ENCODE data around the gene GPR33.
"Not testable (repeated sequence)": the region's sequence is repeated elsewhere in the genome, so short reads cannot be mapped to it uniquely, and the experiment has no call there.

Gene GPR33

DNA sequence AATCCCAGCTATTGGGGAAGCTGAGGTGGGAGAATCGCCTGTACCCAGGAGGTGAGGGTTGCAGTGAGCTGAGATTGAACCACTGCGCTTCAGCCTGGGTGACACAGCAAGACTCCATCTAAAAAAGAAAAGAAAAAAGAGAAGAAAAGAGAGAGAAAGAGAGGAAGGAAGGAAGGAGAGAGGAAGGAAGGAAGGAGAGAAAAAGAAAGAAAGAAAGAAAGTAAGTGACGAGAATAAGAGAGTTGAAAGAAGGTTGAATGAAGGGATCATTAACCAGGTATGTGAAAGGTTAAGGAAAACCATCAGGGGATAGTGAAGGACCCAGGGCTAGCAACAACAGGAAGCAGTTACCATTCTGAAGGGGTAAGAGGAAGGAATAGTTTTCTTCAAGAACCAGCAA lies 26.3 kb downstream of the GPR33 start:
- no peak for DNase-seq (ENCODE audit: low spot score)

DNA sequence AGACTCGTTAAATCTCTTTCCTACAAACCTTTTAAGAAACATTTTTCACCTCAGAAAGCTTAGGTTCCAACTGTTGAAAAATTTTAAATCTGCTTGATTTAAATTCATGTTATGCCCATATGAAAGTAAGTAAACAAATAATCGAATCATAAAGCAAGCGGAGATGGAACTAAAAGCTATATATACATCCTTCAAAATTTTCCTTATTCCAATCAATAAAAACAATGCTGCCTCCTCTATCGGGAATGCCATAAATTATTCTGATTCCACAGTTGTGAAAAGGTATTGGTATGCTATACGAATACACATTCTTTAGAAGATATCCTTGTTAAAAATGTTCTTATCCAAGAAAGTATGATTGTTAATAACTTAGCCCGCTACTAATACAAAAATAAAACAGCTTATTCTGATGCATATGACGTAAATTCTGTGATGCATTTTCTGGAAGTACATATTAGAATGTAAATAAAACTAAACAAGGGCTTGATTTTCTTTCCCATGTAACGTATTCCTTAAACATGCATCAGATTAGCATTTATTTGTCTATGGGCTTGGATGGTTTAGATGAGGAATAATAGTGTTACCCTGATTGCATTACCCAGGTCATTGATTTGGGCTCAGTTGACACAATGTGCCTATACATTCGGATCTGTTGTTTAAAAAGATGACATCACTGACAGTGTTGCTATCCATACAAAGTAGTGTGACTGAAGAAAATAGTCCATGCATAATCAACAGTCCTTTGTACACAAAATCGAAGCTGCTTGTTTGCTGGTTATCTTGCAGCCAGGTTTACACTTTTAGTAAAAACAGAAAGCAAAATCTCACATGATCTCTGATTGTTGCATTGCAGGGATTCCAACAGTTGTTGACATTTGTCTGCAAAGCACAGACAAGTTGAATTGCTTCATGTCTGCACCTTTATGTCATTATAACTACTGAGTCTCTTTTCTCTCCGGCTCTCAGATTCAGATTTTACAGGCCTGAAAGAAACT lies 29.9 kb downstream of the GPR33 start:
- DNase-seq (ENCODE audit: low spot score), result no peak

DNA sequence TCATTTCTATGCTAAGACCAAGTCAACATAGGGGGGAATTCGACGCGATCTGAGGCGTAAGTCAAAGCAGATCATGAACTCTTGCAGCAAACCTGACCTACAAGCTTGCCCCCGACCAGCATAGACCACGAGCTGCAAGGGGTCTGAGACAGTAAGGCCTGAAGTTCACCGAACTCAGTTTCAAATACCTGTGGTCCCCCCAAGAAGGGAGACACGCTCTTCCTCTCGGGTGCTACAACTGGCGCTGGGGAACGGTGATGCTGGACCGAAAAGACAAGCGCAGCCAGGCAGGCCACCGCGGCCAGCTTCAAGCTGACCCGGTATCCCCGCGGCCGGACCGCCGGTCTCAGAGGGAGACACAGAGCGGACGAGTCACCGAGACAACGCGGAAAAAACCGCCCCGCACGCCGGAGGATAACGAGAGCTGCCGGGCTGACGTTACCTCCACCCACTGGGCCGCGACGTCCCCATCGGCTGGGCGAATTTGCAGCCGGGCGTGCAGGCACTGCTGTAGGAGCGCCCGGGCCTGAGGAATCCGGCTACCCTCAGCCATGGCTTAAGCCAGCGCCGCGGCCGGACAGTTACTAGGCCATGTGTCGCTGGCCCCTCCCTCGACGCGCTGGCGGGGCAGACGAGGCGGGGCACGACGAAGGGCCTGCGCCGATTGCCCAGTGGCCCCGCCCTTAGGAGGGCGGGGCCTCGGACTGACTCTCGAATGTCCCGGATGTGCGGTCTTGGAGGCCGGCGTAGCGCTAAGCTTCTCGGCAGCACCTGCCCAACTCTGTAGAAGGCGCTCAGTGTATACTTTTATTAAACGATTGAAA lies 30.8 kb downstream of the GPR33 start, which contains the start of gene DTD2:
Gene DTD2 (minus strand): TSS at position 666 of the 824 bp plus-strand sequence. CDS start 113 bp downstream, at position 553.
- DNase-seq (ENCODE audit: low spot score), result peak; percentile 93

DNA sequence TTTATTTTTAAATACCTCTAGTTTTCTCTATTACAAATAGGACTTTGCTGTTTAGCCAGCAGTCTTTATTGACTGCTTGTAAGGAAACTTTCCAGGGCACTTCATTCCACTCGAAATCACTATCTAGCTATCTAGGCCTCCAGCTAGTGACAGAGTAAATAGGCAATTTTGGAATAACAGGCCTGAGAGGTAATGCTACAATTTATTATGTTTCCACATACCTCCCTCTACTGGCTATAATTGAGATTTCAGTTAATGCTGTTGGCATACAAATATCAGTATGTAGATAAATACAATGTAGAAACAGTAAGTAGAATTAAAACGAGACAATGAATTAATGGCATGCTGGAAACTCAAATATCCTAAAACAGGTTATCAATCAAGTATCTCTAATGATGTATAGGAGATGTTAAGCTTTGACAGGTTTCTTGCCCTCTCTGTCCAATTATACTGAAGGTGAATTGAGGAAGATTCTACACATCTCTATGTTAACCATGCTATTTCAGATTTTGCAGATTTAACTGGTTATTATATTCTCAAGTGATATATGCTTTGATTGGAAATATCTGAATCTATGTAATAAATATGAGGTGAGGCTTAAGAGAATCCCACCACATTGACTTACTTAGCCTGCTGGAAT lies 37.7 kb downstream of the GPR33 start:
- peak; percentile 37 for DNase-seq (ENCODE audit: low spot score)

DNA sequence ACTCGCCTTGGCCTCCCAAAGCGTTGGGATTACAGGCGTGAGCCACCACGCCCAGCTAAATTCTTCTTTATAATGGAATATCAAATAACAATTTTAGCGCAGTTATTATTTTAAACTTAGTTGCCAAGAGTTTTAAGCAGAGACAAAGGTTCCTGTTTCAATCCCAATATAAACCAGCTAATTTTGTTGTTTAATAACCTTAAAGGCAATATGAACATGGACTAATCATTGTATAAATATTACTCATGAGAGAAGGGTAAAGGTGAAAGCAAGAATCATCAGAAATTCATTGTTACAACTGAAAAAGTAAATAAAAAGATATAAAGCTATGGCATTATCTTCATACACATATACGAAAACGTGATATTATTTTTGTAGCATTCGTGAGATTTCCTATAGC lies 38.7 kb downstream of the GPR33 start:
- DNase-seq (ENCODE audit: low spot score), result no peak

DNA sequence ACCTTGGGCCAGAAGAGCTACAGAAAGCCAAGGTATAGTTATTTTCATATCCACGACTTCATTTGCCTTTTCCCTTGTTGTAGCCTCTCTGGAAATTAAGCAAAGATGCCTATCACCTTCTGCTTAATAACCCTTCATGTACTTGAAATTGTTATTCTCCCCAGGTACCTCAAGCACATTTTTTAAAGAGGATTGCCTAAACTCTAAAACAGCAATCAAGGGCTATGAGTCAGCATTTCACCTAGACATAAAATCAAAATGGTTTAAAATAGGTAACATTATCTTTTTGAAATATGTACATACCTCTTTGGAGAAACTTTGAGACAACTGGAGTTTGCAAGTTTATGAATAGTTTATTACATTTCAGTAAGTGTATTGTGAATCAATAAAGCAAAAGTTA lies 42.1 kb downstream of the GPR33 start:
- DNase-seq (ENCODE audit: low spot score), result no peak

DNA sequence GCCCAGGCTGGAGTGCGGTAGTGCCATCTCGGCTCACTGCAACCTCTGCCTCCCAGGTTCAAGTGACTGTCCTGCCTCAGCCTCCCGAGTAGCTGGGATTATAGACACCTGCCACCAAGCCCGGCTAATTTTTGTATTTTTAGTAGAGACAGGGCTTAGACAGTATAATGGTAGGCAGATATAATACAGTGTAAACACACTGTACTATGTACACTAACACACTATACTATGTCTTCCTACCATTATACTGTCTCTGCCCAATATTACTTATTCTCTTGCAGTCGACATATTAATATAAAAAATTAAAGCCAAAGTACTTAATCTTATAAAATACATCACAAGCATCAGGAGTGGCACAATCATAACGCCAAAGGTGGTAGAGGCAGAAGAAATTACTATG lies 45.6 kb downstream of the GPR33 start:
- no peak for DNase-seq (ENCODE audit: low spot score)

DNA sequence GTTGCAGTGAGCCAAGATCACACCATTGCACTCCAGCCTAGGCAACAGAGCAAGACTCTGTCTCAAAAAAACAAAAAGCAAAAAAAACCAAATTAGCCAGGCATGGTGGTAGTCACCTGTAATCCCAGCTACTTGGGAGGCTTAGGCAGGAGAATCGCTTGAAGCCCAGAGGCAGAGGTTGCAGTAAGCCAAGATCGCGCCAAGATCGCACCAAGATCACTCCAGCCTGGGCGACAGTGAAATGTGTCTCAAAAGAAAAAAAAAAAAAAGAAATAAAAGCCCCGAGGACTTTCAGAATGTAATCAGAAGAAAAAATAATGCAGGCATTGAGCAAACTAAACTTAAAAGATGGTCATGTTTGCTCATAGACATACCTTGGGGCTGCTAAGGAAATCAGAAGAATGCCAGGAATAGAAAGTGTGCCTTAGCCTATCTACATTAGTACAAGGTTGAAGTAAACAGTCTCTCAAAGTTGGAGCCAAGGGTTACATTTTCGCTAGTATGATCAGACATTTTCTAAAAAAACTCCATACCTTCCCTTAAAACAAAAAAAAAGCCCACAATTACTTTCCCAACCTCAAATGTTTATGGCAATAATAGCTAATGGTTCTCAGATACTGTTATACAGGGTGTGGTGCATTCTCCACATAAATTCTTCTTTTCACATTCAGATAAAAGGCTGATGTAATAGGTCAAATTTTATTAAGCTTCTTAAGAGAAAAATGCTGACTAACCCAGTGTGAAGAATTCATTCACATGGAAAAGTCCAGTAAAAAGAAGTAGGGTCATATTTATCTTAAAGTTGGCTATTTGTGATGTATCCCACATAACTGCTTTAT lies 46.3 kb downstream of the GPR33 start:
- no peak for DNase-seq (ENCODE audit: low spot score)

DNA sequence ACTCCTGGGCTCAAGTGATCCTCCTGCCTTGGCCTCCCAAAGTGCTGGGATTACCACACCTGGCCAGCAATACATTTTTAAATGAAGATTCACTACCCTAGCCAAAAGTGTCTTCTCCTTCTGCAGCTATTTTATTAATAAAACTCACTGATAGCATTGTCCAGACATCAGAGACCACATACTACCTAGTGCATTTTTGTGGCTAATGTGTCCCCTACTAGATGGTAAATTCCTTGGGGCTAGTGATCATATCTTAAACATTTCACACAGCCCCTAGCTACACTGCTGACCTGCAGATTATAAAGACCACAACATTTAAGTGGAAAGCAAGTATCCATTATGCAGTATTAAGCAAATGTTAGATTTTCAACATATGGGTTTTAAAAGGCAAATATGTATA lies 47.6 kb downstream of the GPR33 start:
- no peak for DNase-seq (ENCODE audit: low spot score)

DNA sequence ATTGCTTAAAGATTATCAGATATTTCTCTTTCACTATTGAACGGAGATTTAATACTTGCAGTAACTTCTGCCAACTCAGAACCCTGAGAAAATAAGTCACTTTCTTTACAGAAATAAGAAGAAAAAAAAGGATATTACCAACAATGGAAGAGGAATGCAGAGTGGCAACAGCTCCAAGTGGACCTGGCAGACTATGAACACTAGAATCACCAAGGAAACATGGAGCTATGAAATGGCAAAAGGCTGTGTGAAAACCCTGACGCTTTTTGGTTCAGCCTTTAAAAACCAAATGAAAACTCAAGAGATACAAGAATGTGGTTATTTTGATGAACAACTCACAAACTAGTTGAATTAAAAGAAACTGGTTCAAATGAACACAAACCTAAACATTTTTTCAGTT lies 48.3 kb downstream of the GPR33 start:
- DNase-seq (ENCODE audit: low spot score), result no peak

DNA sequence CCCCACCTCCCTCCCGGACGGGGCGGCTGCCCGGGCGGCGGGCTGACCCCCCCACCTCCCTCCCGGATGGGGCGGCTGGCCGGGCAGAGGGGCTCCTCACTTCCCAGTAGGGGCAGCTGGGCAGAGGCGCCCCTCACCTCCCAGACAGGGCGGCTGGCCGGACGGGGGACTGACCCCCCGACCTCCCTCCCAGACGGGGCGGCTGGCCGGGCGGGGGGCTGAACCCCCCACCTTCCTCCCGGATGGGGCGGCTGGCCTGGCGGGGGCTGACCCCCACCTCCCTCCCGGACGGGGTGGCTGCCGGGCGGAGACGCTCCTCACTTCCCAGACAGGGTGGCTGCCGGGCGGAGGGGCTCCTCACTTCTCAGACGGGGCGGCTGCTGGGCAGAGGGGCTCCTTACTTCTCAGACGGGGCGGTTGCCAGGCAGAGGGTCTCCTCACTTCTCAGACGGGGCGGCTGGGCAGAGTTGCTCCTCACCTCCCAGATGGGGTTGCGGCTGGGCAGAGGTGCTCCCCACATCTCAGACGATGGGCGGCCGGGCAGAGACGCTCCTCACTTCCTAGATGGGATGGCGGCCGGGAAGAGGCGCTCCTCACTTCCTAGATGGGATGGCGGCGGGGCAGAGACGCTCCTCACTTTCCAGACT lies 50.7 kb downstream of the GPR33 start:
- not testable (repeated sequence) for DNase-seq (ENCODE audit: low spot score)

DNA sequence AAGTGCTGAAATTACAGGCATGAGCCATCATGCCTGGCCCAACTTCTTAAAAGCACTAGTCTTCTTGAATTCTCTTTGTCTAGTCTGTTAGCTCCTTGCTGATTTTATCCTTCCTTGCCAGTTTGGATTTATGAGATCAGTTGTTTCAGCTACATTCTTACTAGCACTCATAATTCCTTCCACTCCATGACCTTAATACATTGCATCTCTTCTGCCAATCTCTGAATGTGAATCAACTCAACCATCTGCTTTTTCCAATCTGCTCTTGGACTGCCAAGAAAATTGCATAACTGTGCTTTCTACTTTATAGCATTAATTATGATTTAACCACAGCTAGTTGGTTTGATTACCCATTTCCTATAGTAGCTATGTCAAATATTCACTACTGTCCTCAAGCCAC lies 52.6 kb downstream of the GPR33 start:
- no peak for DNase-seq (ENCODE audit: low spot score)

All from activated CD4-positive, alpha-beta T cell treated with anti-CD3 and anti-CD28 coated beads, Interleukin-2, Interleukin-4, amounts not matched to agents 100 ng/mL and 50 ng/mL, durations not matched to agents 16 hours and 8 hours (primary cell).